Measurements from ENCODE around the gene TMEM132E. TPM values are rescaled to one million over a fixed set of nuclear protein-coding genes. Genes with fewer than 3 reads are reported as not detected.

Gene TMEM132E
- total RNA-seq, 1 donor from 2014 or later: not detected

DNA sequence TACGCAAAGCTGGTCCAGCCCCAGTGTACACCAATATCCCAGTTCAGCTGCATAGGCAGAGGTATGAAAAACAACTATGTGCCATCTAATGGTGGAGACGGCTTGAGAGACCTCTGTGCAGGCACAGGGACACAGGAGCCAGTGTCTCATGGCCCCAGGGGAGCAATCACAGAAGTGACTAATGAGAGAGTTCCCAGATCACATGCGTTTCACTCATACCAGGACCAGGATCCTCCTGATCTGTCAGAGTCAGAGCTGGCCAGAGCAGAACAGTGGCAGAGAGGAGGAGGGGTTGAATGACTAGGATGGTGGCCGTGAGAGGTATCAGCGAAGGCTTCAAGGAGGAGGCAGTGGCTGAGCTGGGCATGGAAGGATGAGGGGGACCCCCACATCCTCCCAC lies 41.1 kb downstream of the TMEM132E start:
- Mint-ChIP-seq H3K9me3 (ENCODE audit: unreplicated experiment) (no peaks in the 10 kb centered on the region), H3K4me1 (ENCODE audit: unreplicated experiment) (no peaks in the 10 kb centered on the region), H3K4me3 (ENCODE audit: unreplicated experiment) (no peak overlapping the region), H3K27ac (ENCODE audit: unreplicated experiment) (no peak overlapping the region), H3K27me3 (ENCODE audit: unreplicated experiment) (no peaks in the 10 kb centered on the region), H3K36me3 (ENCODE audit: unreplicated experiment) (no peaks in the 10 kb centered on the region)
- TF ChIP-seq, protein P1, sequence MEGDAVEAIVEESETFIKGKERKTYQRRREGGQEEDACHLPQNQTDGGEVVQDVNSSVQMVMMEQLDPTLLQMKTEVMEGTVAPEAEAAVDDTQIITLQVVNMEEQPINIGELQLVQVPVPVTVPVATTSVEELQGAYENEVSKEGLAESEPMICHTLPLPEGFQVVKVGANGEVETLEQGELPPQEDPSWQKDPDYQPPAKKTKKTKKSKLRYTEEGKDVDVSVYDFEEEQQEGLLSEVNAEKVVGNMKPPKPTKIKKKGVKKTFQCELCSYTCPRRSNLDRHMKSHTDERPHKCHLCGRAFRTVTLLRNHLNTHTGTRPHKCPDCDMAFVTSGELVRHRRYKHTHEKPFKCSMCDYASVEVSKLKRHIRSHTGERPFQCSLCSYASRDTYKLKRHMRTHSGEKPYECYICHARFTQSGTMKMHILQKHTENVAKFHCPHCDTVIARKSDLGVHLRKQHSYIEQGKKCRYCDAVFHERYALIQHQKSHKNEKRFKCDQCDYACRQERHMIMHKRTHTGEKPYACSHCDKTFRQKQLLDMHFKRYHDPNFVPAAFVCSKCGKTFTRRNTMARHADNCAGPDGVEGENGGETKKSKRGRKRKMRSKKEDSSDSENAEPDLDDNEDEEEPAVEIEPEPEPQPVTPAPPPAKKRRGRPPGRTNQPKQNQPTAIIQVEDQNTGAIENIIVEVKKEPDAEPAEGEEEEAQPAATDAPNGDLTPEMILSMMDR (IDR thresholded peaks at IDR 0.05): no peak
- no peak for DNase-seq (ENCODE audit: extremely low spot score, unreplicated experiment)

DNA sequence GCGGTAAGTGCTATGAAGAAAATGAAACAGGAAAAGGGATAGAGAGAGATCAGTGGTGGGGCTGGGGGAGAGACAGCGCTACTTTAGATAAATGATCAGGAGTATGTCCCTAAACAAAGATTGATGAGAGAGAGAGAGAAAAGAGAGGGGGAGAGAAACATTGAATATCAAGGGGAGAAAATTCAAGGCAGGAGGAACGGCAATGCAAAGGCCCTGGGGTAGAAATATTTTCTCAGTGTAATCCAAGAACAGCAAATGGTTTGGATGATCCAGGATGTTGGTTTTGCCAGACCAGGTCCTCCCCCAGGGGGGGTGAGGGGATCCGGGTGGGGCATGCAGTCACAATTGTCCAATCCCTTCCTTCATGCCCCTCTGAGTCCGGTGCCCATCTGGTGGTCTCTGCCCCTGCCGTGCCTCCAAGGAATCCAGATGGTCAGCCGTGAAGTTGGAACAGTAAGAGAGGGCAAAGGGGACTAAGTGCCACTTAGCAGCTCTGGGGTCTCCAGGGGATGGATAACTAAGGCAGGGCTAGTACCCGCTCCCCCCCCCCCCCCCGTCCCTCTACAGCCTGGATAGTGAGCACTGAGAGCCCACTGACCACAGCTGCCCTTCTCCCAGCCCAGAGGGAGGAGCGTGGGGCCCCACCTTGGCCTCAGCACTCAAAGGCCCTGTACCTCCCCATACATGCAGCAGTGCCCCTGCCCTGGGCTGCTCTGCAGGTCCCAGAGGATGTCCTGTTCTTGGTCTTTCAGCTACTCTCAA lies 43.7 kb downstream of the TMEM132E start:
- Mint-ChIP-seq H3K4me1 (ENCODE audit: unreplicated experiment) (no peaks in the 10 kb centered on the region), H3K27ac (ENCODE audit: unreplicated experiment) (no peak overlapping the region), H3K36me3 (ENCODE audit: unreplicated experiment) (no peaks in the 10 kb centered on the region), H3K4me3 (ENCODE audit: unreplicated experiment) (no peak overlapping the region), H3K27me3 (ENCODE audit: unreplicated experiment) (no peaks in the 10 kb centered on the region), H3K9me3 (ENCODE audit: unreplicated experiment) (no peaks in the 10 kb centered on the region)
- no peak for DNase-seq (ENCODE audit: extremely low spot score, unreplicated experiment)
- TF ChIP-seq, protein P1 (IDR thresholded peaks at IDR 0.05): no peak

DNA sequence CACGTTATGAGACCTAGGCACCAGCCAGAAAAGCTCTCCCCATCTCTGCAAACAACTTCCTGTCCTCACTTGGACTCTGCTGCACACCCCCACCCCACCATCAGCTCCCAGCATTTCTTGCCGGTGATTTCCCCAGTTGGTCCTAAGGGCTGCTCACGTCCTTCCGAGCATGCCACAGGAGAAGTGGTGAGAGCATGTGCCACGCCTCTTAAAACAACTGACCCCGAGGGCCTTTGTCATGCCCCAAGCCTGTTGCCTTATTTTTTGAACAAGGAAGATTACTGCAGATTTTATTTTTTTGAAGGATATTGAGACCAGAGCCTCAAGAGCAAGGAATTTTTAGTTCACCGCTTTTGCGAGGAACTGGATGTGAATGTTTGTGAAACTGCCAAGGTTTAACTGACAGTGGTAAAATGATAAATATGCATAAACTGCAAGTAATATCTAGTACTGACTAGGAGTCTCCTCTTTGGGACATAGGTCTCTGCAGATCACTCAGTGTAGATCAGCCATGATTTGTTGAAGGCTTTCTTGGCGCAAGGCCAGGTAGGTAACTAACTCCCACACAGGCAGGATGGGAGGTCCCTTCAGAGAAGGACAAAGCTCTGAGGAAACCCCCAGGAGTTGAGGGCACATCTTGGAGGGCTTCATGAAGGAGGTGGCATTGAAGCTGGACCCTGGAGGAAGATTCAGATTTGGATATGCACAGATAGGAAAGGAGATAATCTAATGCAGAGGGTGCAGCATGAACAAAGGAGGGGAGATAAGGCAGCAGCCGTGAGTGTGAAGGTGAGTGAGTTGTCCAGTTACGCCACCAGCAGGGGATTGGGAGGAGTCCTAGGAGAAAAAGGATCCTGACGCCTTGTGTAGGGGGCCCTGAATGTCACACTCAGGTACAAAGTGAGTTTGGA lies 44.7 kb downstream of the TMEM132E start:
- no peaks in the 10 kb centered on the region for H3K36me3 Mint-ChIP-seq (ENCODE audit: unreplicated experiment)
- no peak overlapping the region for H3K27ac Mint-ChIP-seq (ENCODE audit: unreplicated experiment)
- no peaks in the 10 kb centered on the region for H3K4me1 Mint-ChIP-seq (ENCODE audit: unreplicated experiment)
- H3K9me3 Mint-ChIP-seq (ENCODE audit: unreplicated experiment): no peaks in the 10 kb centered on the region
- TF ChIP-seq, protein P1 (IDR thresholded peaks at IDR 0.05): no peak
- no peak overlapping the region for H3K4me3 Mint-ChIP-seq (ENCODE audit: unreplicated experiment)
- no peaks in the 10 kb centered on the region for H3K27me3 Mint-ChIP-seq (ENCODE audit: unreplicated experiment)
- DNase-seq (ENCODE audit: extremely low spot score, unreplicated experiment): no peak

- H3K4me3 Mint-ChIP-seq (ENCODE audit: unreplicated experiment): no peak overlapping the region
- H3K27me3 Mint-ChIP-seq (ENCODE audit: unreplicated experiment): no peaks in the 10 kb centered on the region
Measured at GRCh38 chr17:34624767-34625383, 45.5 kb downstream of the TMEM132E start.

More at GRCh38 chr17:34624767-34625383, 45.5 kb downstream of the TMEM132E start:
- DNase-seq (ENCODE audit: extremely low spot score, unreplicated experiment): no peak
- Mint-ChIP-seq H3K4me1 (ENCODE audit: unreplicated experiment) (no peaks in the 10 kb centered on the region), H3K9me3 (ENCODE audit: unreplicated experiment) (no peaks in the 10 kb centered on the region), H3K36me3 (ENCODE audit: unreplicated experiment) (no peaks in the 10 kb centered on the region), H3K27ac (ENCODE audit: unreplicated experiment) (no peak overlapping the region)
- TF ChIP-seq, protein P1 (IDR thresholded peaks at IDR 0.05): no peak
